Measurements from ENCODE around the gene HOXB9. TPM values are rescaled to one million over a fixed set of nuclear protein-coding genes. Genes with fewer than 3 reads are reported as not detected.

The HOXB9 gene
- total RNA-seq, 1 donor from 2014 or later, result 0.20 TPM

- H3K36me3 Mint-ChIP-seq (ENCODE audit: low read depth), result peaks cover 8% of the 10 kb centered on the region
- no peak overlapping the region for H3K27ac Mint-ChIP-seq (ENCODE audit: unreplicated experiment)
- TF ChIP-seq, protein P1, sequence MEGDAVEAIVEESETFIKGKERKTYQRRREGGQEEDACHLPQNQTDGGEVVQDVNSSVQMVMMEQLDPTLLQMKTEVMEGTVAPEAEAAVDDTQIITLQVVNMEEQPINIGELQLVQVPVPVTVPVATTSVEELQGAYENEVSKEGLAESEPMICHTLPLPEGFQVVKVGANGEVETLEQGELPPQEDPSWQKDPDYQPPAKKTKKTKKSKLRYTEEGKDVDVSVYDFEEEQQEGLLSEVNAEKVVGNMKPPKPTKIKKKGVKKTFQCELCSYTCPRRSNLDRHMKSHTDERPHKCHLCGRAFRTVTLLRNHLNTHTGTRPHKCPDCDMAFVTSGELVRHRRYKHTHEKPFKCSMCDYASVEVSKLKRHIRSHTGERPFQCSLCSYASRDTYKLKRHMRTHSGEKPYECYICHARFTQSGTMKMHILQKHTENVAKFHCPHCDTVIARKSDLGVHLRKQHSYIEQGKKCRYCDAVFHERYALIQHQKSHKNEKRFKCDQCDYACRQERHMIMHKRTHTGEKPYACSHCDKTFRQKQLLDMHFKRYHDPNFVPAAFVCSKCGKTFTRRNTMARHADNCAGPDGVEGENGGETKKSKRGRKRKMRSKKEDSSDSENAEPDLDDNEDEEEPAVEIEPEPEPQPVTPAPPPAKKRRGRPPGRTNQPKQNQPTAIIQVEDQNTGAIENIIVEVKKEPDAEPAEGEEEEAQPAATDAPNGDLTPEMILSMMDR (IDR thresholded peaks at IDR 0.05), result no peak
- no peak for DNase-seq (ENCODE audit: low spot score)
- H3K4me1 Mint-ChIP-seq (ENCODE audit: low read depth), result no peaks in the 10 kb centered on the region
- no peak overlapping the region for H3K4me3 Mint-ChIP-seq (ENCODE audit: unreplicated experiment)
- peaks cover 83% of the 10 kb centered on the region for H3K27me3 Mint-ChIP-seq (ENCODE audit: low read depth)
- H3K9me3 Mint-ChIP-seq (ENCODE audit: low read depth), result peaks cover 2% of the 10 kb centered on the region
These were observed 19.9 kb downstream of the HOXB9 start for GRCh38 chr17:48605991-48606891.

GRCh38 chr17:48605409-48605919 is 20.7 kb downstream of the HOXB9 start:
- Mint-ChIP-seq H3K4me3 (ENCODE audit: unreplicated experiment) (no peak overlapping the region), H3K27ac (ENCODE audit: unreplicated experiment) (no peak overlapping the region), H3K27me3 (ENCODE audit: low read depth) (peaks cover 84% of the 10 kb centered on the region), H3K9me3 (ENCODE audit: low read depth) (peaks cover 2% of the 10 kb centered on the region), H3K36me3 (ENCODE audit: low read depth) (peaks cover 7% of the 10 kb centered on the region), H3K4me1 (ENCODE audit: low read depth) (no peaks in the 10 kb centered on the region)
- DNase-seq (ENCODE audit: low spot score), result no peak
- TF ChIP-seq, protein P1 (IDR thresholded peaks at IDR 0.05), result no peak

DNA sequence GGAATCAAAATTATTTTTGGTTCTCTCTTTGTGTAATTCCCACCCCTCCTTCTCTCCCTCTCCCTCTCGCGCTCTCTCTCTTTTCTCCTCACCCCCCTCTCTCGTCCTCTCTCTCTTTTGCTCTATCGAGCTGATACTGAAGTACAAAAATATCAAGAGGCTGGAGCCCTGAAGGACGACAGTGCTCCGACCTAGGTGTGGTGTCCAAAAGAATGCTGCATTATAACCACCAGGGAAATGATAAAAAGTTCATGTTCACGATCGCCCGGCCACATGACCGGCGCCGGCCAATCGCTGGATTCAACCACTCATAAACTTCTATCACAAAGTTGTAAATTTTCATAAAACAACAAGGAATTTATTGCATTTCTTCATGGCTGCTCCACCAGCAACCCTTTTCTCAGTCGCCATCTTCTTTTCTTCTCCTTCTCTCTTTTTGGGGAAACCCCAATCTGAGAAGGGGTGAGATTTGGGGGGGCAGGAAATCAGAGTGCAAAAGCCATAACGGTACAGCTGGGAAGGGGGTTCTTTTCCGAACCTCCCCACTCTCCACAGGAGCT is 21.3 kb downstream of the HOXB9 start, which contains the start of gene HOXB6:
TSS of gene HOXB6 (minus strand) at position 217 of the 560 bp plus-strand sequence. CDS start 6,836 bp downstream, outside the sequence.
- H3K4me1 Mint-ChIP-seq (ENCODE audit: low read depth), result no peaks in the 10 kb centered on the region
- no peak for DNase-seq (ENCODE audit: low spot score)
- H3K36me3 Mint-ChIP-seq (ENCODE audit: low read depth), result peaks cover 7% of the 10 kb centered on the region
- no peak within 1 kb of the TSS for H3K27ac Mint-ChIP-seq (ENCODE audit: unreplicated experiment)
- TF ChIP-seq, protein P1 (IDR thresholded peaks at IDR 0.05), result no peak
- H3K9me3 Mint-ChIP-seq (ENCODE audit: low read depth), result peaks cover 2% of the 10 kb centered on the region
- no peak within 1 kb of the TSS for H3K4me3 Mint-ChIP-seq (ENCODE audit: unreplicated experiment)
- peaks cover 89% of the 10 kb centered on the region for H3K27me3 Mint-ChIP-seq (ENCODE audit: low read depth)

DNA sequence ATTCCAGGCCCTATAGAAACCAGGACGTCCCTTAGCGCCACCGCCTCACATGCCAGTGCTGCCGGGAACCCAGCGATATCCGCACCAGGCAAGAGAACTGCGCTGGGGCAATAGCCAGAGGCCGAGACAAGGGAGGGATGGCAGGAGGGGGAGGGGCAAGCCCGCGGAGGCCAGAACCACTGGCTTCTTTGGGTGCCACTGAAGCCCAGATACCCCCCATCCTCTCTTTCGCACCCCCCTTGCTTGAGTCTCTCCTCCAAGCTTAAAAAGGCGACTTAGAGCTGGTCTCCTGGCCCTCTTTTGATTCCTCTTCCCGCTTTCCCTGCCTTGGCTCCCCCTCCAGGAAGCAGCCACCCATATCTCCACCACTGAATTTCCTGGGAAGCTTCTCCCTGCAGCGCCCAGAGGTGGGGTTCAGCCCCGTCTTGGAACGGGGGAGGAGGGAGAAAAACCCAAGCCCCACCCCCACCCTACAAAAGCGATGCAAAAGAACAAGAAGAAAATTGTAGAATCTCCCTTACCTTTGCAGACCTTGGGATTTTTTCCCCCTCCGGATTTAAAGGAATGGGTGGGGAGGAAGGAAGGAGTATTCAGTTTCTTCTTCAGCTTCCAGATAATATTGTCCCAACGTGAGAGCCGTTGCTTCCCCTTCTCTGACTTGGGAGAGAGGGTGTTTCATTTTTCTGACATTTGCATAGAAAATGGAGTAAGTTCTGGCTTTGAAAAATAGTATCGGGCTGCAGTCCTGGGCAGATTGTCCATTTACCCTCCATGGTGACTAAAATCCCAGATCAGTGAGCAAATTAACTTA is 22.0 kb downstream of the HOXB9 start:
- Mint-ChIP-seq H3K9me3 (ENCODE audit: low read depth) (peaks cover 2% of the 10 kb centered on the region), H3K36me3 (ENCODE audit: low read depth) (peaks cover 7% of the 10 kb centered on the region), H3K27me3 (ENCODE audit: low read depth) (peaks cover 89% of the 10 kb centered on the region), H3K4me1 (ENCODE audit: low read depth) (no peaks in the 10 kb centered on the region), H3K27ac (ENCODE audit: unreplicated experiment) (no peak overlapping the region), H3K4me3 (ENCODE audit: unreplicated experiment) (no peak overlapping the region)
- TF ChIP-seq, protein P1 (IDR thresholded peaks at IDR 0.05), result no peak
- DNase-seq (ENCODE audit: low spot score), result no peak
